ENCODE results near the gene ASCL4.

DNA sequence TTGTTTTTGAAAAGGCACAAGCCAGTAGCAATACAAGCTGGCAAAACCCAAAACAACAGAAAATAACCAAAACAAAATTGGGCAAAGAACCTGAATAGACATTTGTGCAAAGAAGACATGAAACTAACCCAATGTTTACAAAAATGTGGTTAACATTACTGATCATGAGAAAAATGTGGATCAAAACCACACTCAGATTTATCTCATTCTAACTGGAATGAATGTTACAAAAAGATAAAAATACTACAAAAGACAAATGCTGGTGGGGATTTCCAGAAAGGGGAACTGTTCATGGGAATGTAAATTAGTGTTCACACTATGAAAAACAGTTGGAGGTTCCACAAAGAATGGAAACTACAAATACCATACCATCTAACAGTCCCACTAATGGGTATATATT, 26.6 kb downstream of the ASCL4 start:
- TF ChIP-seq, protein P1, sequence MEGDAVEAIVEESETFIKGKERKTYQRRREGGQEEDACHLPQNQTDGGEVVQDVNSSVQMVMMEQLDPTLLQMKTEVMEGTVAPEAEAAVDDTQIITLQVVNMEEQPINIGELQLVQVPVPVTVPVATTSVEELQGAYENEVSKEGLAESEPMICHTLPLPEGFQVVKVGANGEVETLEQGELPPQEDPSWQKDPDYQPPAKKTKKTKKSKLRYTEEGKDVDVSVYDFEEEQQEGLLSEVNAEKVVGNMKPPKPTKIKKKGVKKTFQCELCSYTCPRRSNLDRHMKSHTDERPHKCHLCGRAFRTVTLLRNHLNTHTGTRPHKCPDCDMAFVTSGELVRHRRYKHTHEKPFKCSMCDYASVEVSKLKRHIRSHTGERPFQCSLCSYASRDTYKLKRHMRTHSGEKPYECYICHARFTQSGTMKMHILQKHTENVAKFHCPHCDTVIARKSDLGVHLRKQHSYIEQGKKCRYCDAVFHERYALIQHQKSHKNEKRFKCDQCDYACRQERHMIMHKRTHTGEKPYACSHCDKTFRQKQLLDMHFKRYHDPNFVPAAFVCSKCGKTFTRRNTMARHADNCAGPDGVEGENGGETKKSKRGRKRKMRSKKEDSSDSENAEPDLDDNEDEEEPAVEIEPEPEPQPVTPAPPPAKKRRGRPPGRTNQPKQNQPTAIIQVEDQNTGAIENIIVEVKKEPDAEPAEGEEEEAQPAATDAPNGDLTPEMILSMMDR (IDR thresholded peaks at IDR 0.05; ENCODE audit: low read length), result no peak
- no peak for TF ChIP-seq EZH2 (optimal IDR thresholded peaks at IDR 0.05; ENCODE audit: low read depth, low read length)
